ENCODE data around the gene B4GALT6. TPM values are rescaled to one million over a fixed set of nuclear protein-coding genes. Genes with fewer than 3 reads are reported as not detected.

Gene B4GALT6
- total RNA-seq, 1 donor: 2.2 TPM

DNA sequence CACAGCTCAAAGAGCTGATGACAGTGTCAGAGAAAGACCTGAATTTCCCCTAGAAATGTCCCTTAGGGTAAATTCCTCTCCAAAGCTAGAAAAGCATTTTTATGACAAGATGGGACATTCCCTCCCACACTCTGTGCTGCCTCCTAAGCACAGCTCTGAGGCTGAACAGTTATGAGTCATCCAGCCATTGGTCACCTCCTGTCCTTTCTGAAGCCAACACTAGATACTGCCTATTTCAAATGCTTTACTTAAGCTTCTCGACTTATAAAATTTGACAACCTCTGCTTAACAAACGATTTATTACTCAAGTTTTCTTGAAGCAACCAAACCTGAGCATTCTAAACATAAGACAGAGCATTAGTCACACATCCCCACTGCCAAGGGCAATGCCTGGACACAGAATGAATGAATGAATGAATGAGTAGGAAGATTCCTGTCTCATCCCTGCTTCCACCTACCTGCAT, 35.4 kb downstream of the B4GALT6 start:
- Histone ChIP-seq H2AFZ (ENCODE audit: low read length) (no peak overlapping the region), H3K27ac (ENCODE audit: low read depth, low read length) (no peak overlapping the region), H3K4me1 (ENCODE audit: insufficient read depth, low read length) (peaks cover 8% of the 10 kb centered on the region), H4K20me1 (ENCODE audit: insufficient read depth, low read length) (no peaks in the 10 kb centered on the region), H3K79me2 (ENCODE audit: insufficient read depth, low read length) (no peaks in the 10 kb centered on the region), H3K9me3 (ENCODE audit: low read depth, low read length) (no peaks in the 10 kb centered on the region), H3K27me3 (ENCODE audit: insufficient read depth, low read length) (no peaks in the 10 kb centered on the region), H3K4me2 (ENCODE audit: insufficient read depth, low read length) (no peak overlapping the region), H3K36me3 (ENCODE audit: insufficient read depth, low read length) (no peaks in the 10 kb centered on the region), H3K4me3 (ENCODE audit: insufficient read depth, low read length) (no peak overlapping the region)
- peak; percentile 58 for DNase-seq (ENCODE audit: insufficient read length, low spot score, missing footprints)
- TF ChIP-seq, protein P1, sequence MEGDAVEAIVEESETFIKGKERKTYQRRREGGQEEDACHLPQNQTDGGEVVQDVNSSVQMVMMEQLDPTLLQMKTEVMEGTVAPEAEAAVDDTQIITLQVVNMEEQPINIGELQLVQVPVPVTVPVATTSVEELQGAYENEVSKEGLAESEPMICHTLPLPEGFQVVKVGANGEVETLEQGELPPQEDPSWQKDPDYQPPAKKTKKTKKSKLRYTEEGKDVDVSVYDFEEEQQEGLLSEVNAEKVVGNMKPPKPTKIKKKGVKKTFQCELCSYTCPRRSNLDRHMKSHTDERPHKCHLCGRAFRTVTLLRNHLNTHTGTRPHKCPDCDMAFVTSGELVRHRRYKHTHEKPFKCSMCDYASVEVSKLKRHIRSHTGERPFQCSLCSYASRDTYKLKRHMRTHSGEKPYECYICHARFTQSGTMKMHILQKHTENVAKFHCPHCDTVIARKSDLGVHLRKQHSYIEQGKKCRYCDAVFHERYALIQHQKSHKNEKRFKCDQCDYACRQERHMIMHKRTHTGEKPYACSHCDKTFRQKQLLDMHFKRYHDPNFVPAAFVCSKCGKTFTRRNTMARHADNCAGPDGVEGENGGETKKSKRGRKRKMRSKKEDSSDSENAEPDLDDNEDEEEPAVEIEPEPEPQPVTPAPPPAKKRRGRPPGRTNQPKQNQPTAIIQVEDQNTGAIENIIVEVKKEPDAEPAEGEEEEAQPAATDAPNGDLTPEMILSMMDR (IDR thresholded peaks at IDR 0.05; ENCODE audit: extremely low read depth, low read depth, low read length): no peak

DNA sequence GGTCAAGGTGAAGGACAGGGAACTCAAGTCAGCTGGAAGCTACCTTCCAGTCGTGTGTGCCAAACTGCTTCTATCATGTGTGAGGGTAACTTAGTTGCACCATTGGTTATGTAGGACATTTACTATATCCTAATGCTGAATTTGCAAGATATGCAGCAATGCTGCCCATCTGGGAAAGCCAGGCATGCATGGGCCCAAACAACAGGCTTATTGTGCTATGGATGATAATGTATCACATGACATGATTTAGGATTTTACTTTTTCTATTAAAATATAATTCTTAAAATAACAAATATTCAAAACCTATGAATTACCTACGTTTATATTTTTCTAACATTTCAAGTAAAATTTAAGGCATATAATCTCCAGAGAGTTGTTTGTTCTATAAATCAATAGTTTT, 35.9 kb downstream of the B4GALT6 start:
- Histone ChIP-seq H3K36me3 (ENCODE audit: insufficient read depth, low read length) (no peaks in the 10 kb centered on the region), H3K27ac (ENCODE audit: low read depth, low read length) (no peak overlapping the region), H3K27me3 (ENCODE audit: insufficient read depth, low read length) (no peaks in the 10 kb centered on the region)

DNA sequence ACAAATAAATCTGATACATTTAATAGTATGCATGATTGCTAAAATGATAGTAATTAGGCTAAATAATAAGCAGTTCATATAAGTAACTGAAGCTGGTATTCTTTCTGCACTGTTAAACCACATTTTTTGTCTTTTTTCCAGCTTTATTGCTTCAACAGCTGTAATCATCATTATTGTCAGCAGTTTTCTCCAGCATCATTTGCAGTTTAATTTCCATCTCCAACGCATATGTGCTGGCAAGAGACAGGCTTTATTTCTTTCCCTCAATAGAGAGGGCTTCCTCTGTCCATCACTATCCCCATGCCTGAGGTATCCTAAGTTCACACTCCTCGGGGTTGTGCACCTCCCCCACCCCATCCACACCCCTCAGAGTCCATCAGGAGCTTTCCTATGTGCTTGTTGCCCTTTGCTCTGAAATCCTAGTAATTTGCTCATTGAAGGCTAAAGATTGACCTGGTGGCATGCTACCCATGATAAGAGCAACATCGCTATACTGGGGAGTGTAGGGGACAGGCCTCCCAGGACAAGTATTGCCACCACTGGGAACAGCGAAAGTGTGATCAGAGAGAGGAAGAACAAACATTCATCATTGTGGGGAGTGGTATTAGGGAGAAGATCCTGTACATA, 37.1 kb downstream of the B4GALT6 start:
- no peak for DNase-seq (ENCODE audit: insufficient read length, low spot score, missing footprints)
- H3K4me2 ChIP-seq (ENCODE audit: insufficient read depth, low read length): no peak overlapping the region
- H3K9me3 ChIP-seq (ENCODE audit: low read depth, low read length): no peaks in the 10 kb centered on the region

More for the DNA sequence above, 35.9 kb downstream of the B4GALT6 start:
- H3K4me1 ChIP-seq (ENCODE audit: insufficient read depth, low read length): peaks cover 10% of the 10 kb centered on the region
- H2AFZ ChIP-seq (ENCODE audit: low read length): no peak overlapping the region
- no peak for DNase-seq (ENCODE audit: insufficient read length, low spot score, missing footprints)
- TF ChIP-seq, protein P1 (IDR thresholded peaks at IDR 0.05; ENCODE audit: extremely low read depth, low read depth, low read length): no peak
- H4K20me1 ChIP-seq (ENCODE audit: insufficient read depth, low read length): no peaks in the 10 kb centered on the region
- no peaks in the 10 kb centered on the region for H3K9me3 ChIP-seq (ENCODE audit: low read depth, low read length)
- no peaks in the 10 kb centered on the region for H3K79me2 ChIP-seq (ENCODE audit: insufficient read depth, low read length)
- H3K4me3 ChIP-seq (ENCODE audit: insufficient read depth, low read length): no peak overlapping the region
- no peak overlapping the region for H3K4me2 ChIP-seq (ENCODE audit: insufficient read depth, low read length)

More for the DNA sequence above, 37.1 kb downstream of the B4GALT6 start:
- H3K27ac ChIP-seq (ENCODE audit: low read depth, low read length): no peak overlapping the region
- H3K4me3 ChIP-seq (ENCODE audit: insufficient read depth, low read length): no peak overlapping the region
- H3K36me3 ChIP-seq (ENCODE audit: insufficient read depth, low read length): no peaks in the 10 kb centered on the region
- TF ChIP-seq, protein P1 (IDR thresholded peaks at IDR 0.05; ENCODE audit: extremely low read depth, low read depth, low read length): no peak
- H2AFZ ChIP-seq (ENCODE audit: low read length): no peak overlapping the region
- no peaks in the 10 kb centered on the region for H4K20me1 ChIP-seq (ENCODE audit: insufficient read depth, low read length)
- H3K79me2 ChIP-seq (ENCODE audit: insufficient read depth, low read length): no peaks in the 10 kb centered on the region
- H3K27me3 ChIP-seq (ENCODE audit: insufficient read depth, low read length): no peaks in the 10 kb centered on the region
- peaks cover 13% of the 10 kb centered on the region for H3K4me1 ChIP-seq (ENCODE audit: insufficient read depth, low read length)

Data from osteoblast (primary cell).